PC-9 (cell line): ENCODE results near the gene JAG1. TPM values are rescaled to one million over a fixed set of nuclear protein-coding genes. Genes with fewer than 3 reads are reported as not detected.

Experiments
- BruUV-seq: library from RNA; stranded (reverse); fragments of 400-500 nt; replicated peaks from 2 replicates; lab custom pipeline; 2021; lab: Mats Ljungman, UMichigan
- CTCF ChIA-PET: fragments of 300-600 bp; sonication (Branson Sonifier 250); formaldehyde crosslinking; loops from one replicate; lab custom pipeline; 2022; ENCODE audit warnings: antibody characterized with exemption; lab: Charles Lee
- POLR2A ChIA-PET: fragments of 300-600 bp; sonication (Branson Sonifier 250); formaldehyde crosslinking; loops from one replicate; lab custom pipeline; 2022; ENCODE audit warnings: antibody characterized with exemption; ENCODE audit not compliant: unreplicated experiment; lab: Charles Lee
- DNase-seq, 2 experiments: peaks; one replicate each; pipeline versions ENCODE4 v3.0.0 to v3.0.0-alpha.2; 2015 to 2022; ENCODE audit warnings: mixed read lengths in 1 of 2
- H2AFZ ChIP-seq: fragments of 200-600 bp; sonication (generic); 2 replicates; pipeline ENCODE4 v1.8.1; 2017; ENCODE audit warnings: antibody characterized with exemption
- H3F3A ChIP-seq: fragments of 200-600 bp; sonication (generic); 2 replicates; pipeline ENCODE4 v1.8.1; 2017; ENCODE audit warnings: antibody characterized with exemption, mild to moderate bottlenecking, low read depth; ENCODE audit not compliant: insufficient read depth
- H3K27ac ChIP-seq: fragments of 200-600 bp; sonication (generic); 2 replicates; pipeline ENCODE4 v1.6.1; 2016; ENCODE audit warnings: mixed run types
- H3K27me3 ChIP-seq: fragments of 200-600 bp; sonication (generic); 2 replicates; pipeline ENCODE4 v1.6.1; 2016; ENCODE audit warnings: low read depth, mixed run types; ENCODE audit not compliant: insufficient read depth
- H3K36me3 ChIP-seq: fragments of 200-600 bp; sonication (generic); 2 replicates; pipeline ENCODE4 v1.6.1; 2016; ENCODE audit warnings: low read depth, mixed run types
- H3K4me1 ChIP-seq: fragments of 200-600 bp; sonication (generic); replicated peaks from 2 replicates; pipeline ENCODE4 v1.6.1; 2016; ENCODE audit warnings: mixed run types; ENCODE audit not compliant: insufficient read depth
- H3K4me2 ChIP-seq: fragments of 200-600 bp; sonication (generic); 2 replicates; pipeline ENCODE4 v1.6.1; 2017; ENCODE audit warnings: mixed run types
- H3K4me3 ChIP-seq: fragments of 200-600 bp; sonication (generic); 2 replicates; pipeline ENCODE4 v1.6.1; 2016; ENCODE audit warnings: mixed run types
- H3K79me2 ChIP-seq: fragments of 200-600 bp; sonication (generic); 2 replicates; pipeline ENCODE4 v1.6.1; 2017; ENCODE audit warnings: low read depth, mixed run types
- H3K9me2 ChIP-seq: fragments of 200-600 bp; sonication (generic); 2 replicates; pipeline ENCODE4 v1.8.1; 2017; ENCODE audit warnings: mild to moderate bottlenecking; ENCODE audit not compliant: insufficient read depth
- H3K9me3 ChIP-seq: fragments of 200-600 bp; sonication (generic); 2 replicates; pipeline ENCODE4 v1.8.1; 2016; ENCODE audit warnings: low read depth; ENCODE audit not compliant: insufficient read depth
- H4K20me1 ChIP-seq: fragments of 200-600 bp; sonication (generic); 2 replicates; pipeline ENCODE4 v1.8.1; 2017; ENCODE audit not compliant: insufficient read depth
- EZH2 ChIP-seq: fragments of 200-600 bp; sonication (generic); IDR thresholded peaks from 2 replicates; pipeline ENCODE4 v1.8.0; 2017; ENCODE audit warnings: antibody characterized with exemption, low read depth
- intact Hi-C: fragments of 100-400 bp; cut with micrococcal nuclease; formaldehyde crosslinking; loops from one replicate; pipeline ENCODE4 v1.10.0; 2022; ENCODE audit not compliant: unreplicated experiment
- total RNA-seq: library from RNA; stranded (reverse); gene quantifications from 2 replicates; pipeline ENCODE4 v1.2.3, GENCODE V29; 2021
- TF ChIP-seq, protein P1 (sequence below): fragments of 200-600 bp; sonication (generic); conservative IDR thresholded peaks from 2 replicates; pipeline ENCODE4 v1.6.1; 2017; ENCODE audit warnings: mixed run types, antibody characterized with exemption, mild to moderate bottlenecking, moderate library complexity

Gene JAG1
- total RNA-seq, 1 experiment from 2014 or later: 42.9 TPM

DNA sequence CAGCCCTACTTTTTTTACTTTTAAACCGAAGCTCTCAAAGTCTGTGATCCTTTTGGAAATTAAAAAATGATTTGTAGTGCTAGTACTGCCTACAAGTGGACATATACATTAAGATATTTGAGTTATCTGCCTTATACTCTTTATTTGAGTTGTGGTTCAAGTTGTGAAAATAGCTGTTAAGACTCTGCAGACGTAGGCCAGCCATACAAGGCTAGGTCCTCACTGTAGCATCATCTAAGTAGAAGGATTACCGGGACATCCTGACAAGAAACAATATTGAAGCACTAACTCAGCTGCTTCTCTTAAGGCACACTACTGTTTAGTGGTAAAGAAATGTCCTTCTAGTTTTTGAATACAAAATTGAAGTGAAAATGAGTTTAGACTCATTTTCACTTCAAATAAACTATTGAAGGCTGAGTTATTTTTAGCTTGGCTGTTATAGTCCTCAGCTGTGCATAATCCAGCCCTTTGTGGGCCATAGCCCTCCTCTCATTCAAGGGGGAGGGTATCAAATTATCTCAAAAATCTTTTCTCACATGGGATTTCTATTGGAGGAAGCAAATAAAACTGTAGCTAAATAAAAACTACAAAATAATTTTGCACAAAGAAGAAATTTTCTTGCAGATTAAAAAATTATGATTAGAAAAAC, 68.1 kb downstream of the JAG1 start:
- H3K79me2 ChIP-seq: 0 out of 2 replicates have a peak, but pooled peaks cover 6% of the 10 kb centered on the region
- no peak for DNase-seq
- TF ChIP-seq EZH2: no peak
- TF ChIP-seq, protein P1, sequence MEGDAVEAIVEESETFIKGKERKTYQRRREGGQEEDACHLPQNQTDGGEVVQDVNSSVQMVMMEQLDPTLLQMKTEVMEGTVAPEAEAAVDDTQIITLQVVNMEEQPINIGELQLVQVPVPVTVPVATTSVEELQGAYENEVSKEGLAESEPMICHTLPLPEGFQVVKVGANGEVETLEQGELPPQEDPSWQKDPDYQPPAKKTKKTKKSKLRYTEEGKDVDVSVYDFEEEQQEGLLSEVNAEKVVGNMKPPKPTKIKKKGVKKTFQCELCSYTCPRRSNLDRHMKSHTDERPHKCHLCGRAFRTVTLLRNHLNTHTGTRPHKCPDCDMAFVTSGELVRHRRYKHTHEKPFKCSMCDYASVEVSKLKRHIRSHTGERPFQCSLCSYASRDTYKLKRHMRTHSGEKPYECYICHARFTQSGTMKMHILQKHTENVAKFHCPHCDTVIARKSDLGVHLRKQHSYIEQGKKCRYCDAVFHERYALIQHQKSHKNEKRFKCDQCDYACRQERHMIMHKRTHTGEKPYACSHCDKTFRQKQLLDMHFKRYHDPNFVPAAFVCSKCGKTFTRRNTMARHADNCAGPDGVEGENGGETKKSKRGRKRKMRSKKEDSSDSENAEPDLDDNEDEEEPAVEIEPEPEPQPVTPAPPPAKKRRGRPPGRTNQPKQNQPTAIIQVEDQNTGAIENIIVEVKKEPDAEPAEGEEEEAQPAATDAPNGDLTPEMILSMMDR: no peak
- intact Hi-C loops: loop anchor here (2.0 kb wide), 2 partner anchors 47 to 65 kb away; no protein-coding TSS in a partner anchor
- H3K4me2 ChIP-seq: peak overlapping the region; percentile 31; the same call in 1 of the 2 replicates
- peaks cover 11% of the 10 kb centered on the region; the same call in 1 of the 2 replicates for H3F3A ChIP-seq
- no TSS peak for BruUV-seq
- H3K9me2 ChIP-seq: no peaks in the 10 kb centered on the region
- H3K27me3 ChIP-seq: no peaks in the 10 kb centered on the region
- H4K20me1 ChIP-seq: no peaks in the 10 kb centered on the region
- H3K4me3 ChIP-seq: no peak overlapping the region
- H2AFZ ChIP-seq: no peak overlapping the region
- CTCF ChIA-PET: no interaction called here
- H3K27ac ChIP-seq: peak overlapping the region; percentile 87
- H3K4me1 ChIP-seq: peaks cover 36% of the 10 kb centered on the region
- POLR2A ChIA-PET: interaction anchor here (1.1 kb wide), 1 partner anchor 66 kb away, joined by 14 read pairs; no protein-coding TSS in a partner anchor
- no peaks in the 10 kb centered on the region for H3K9me3 ChIP-seq
- no peaks in the 10 kb centered on the region; the same call in 1 of the 2 replicates for H3K36me3 ChIP-seq

DNA sequence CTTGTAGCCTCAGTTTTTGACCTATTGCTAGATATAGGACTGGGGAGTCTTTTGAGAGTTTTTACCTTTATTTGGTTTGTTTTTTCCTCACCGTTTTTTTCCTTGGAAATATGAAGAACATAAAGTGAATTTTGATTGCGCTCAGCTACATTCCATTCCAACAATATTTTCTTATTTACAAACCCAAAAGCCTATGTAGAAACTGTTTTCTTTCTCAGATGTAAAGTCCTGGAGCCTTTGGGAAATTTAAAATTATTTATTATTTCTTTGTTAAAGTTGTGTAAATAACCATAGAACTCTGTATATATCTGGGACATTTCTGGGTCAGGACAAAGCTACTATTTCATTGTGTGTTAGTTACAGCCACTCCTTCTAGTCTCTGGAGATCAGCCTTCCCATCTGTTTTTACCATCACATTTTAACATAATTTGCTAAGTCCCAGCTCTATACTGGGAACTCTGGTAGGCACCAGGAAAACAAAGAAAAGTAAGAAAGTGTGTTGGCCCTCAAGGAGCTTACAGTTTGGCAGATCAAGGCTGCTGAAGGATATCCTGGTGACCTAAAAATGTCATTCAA, 68.8 kb downstream of the JAG1 start:
- Histone ChIP-seq H3K4me2 (peak overlapping the region; percentile 31), H3K79me2 (0 out of 2 replicates have a peak, but pooled peaks cover 6% of the 10 kb centered on the region), H4K20me1 (no peaks in the 10 kb centered on the region), H3K27me3 (no peaks in the 10 kb centered on the region), H3K9me2 (no peaks in the 10 kb centered on the region), H2AFZ (no peak overlapping the region), H3K9me3 (no peaks in the 10 kb centered on the region), H3K36me3 (no peaks in the 10 kb centered on the region; the same call in 1 of the 2 replicates), H3F3A (peaks cover 11% of the 10 kb centered on the region; the same call in 1 of the 2 replicates), H3K27ac (peak overlapping the region; percentile 87), H3K4me3 (no peak overlapping the region), H3K4me1 (peaks cover 35% of the 10 kb centered on the region)
- POLR2A ChIA-PET: interaction anchor here (0.7 to 1.1 kb wide), 2 partner anchors 10 to 66 kb away, joined by 3 to 14 read pairs; no protein-coding TSS in a partner anchor
- intact Hi-C loops: loop anchor here (2.0 to 5.0 kb wide), 3 partner anchors 46 to 1257 kb away; no protein-coding TSS in a partner anchor
- TF ChIP-seq, protein P1: no peak
- no peak for TF ChIP-seq EZH2
- CTCF ChIA-PET: interaction anchor here (0.6 to 1.2 kb wide), 2 partner anchors 45 to 350 kb away, joined by 3 read pairs; no protein-coding TSS in a partner anchor
- no TSS peak for BruUV-seq
- no peak for DNase-seq
